CD14-positive monocyte (primary cell): ENCODE data around the gene PDE4B. TPM values are rescaled to one million over a fixed set of nuclear protein-coding genes. Genes with fewer than 3 reads are reported as not detected.

ENCODE experiments used
- DNase-seq, 3 donors: peaks; one replicate each; pipeline ENCODE4 v3.0.0-alpha.2; 2011 to 2022
- H2AFZ ChIP-seq: 2 replicates; pipeline ENCODE4 v1.6.0; 2012; ENCODE audit warnings: mild to moderate bottlenecking, low read depth, low read length, inconsistent platforms; ENCODE audit not compliant: insufficient read depth, poor library complexity, severe bottlenecking
- H3K27ac ChIP-seq, 2 donors: 1 replicate in 1 of 2; 2 replicates in 1 of 2; pipeline ENCODE4 v1.5.1; 2012 to 2013; ENCODE audit warnings: low read length in 2 of 2, control low read depth in 1 of 2, inconsistent platforms in 1 of 2, low read depth in 1 of 2, mild to moderate bottlenecking in 1 of 2
- H3K27me3 ChIP-seq, 2 donors: one replicate each; pipeline versions ENCODE4 v1.6.0 to v1.6.1; 2011 to 2013; ENCODE audit warnings: low read length in 2 of 2; ENCODE audit not compliant: control insufficient read depth in 2 of 2, insufficient read depth in 2 of 2
- H3K36me3 ChIP-seq, 2 donors: replicated peaks in 1 of 2; 1 replicate in 1 of 2; 2 replicates in 1 of 2; pipeline versions ENCODE4 v1.5.1 to v1.6.1; 2012 to 2013; ENCODE audit warnings: low read length in 2 of 2, control low read depth in 1 of 2, inconsistent platforms in 1 of 2, mild to moderate bottlenecking in 1 of 2; ENCODE audit not compliant: insufficient read depth in 2 of 2, control insufficient read depth in 1 of 2
- H3K4me1 ChIP-seq, 2 donors: 1 replicate in 1 of 2; 2 replicates in 1 of 2; pipeline versions ENCODE4 v1.5.1 to v1.6.1; 2012 to 2013; ENCODE audit warnings: low read length in 2 of 2, control low read depth in 1 of 2, inconsistent platforms in 1 of 2, mild to moderate bottlenecking in 1 of 2, moderate library complexity in 1 of 2; ENCODE audit not compliant: insufficient read depth in 2 of 2, control insufficient read depth in 1 of 2
- H3K4me2 ChIP-seq: replicated peaks from 2 replicates; pipeline ENCODE3; 2012; ENCODE audit warnings: low read length, moderate library complexity, mild to moderate bottlenecking; ENCODE audit not compliant: poor library complexity, severe bottlenecking; ENCODE audit errors: extremely low read depth
- H3K4me3 ChIP-seq, 3 experiments: fragments of 200-600 bp in 1 of 3; sonication (generic) in 1 of 3; replicated peaks in 1 of 3; 1 replicate in 2 of 3; 2 replicates in 1 of 3; pipeline ENCODE4 v1.5.1; 2011 to 2013; ENCODE audit warnings: low read length in 3 of 3, mild to moderate bottlenecking in 3 of 3, control low read depth in 2 of 3, low read depth in 2 of 3, inconsistent platforms in 1 of 3, moderate library complexity in 1 of 3
- H3K79me2 ChIP-seq: 2 replicates; pipeline ENCODE4 v1.6.0; 2012; ENCODE audit warnings: mild to moderate bottlenecking, control low read depth, inconsistent platforms, low read length, moderate library complexity; ENCODE audit not compliant: insufficient read depth
- H3K9ac ChIP-seq: 2 replicates; pipeline ENCODE4 v1.6.0; 2017; ENCODE audit warnings: low read length, mild to moderate bottlenecking; ENCODE audit not compliant: insufficient read depth, poor library complexity, severe bottlenecking
- H3K9me3 ChIP-seq, 2 donors: replicated peaks in 1 of 2; 1 replicate in 1 of 2; 2 replicates in 1 of 2; pipeline versions ENCODE4 v1.5.1 to v1.6.1; 2012 to 2013; ENCODE audit warnings: low read length in 2 of 2, control low read depth in 1 of 2; ENCODE audit not compliant: control insufficient read depth in 1 of 2, insufficient read depth in 1 of 2
- H4K20me1 ChIP-seq: 2 replicates; pipeline ENCODE4 v1.6.0; 2012; ENCODE audit warnings: mild to moderate bottlenecking, low read length, control low read depth, moderate library complexity; ENCODE audit not compliant: insufficient read depth
- H3K27ac Mint-ChIP-seq, 7 donors: one replicate each; pipeline ENCODE4 v1.8.0; 2020; ENCODE audit warnings: mild to moderate bottlenecking in 7 of 7, mixed read lengths in 7 of 7, moderate library complexity in 6 of 7, inconsistent platforms in 2 of 7
- H3K27me3 Mint-ChIP-seq, 3 donors: one replicate each; pipeline ENCODE4 v1.8.0; 2021 to 2022; ENCODE audit warnings: low read depth in 3 of 3, mild to moderate bottlenecking in 3 of 3, mixed read lengths in 3 of 3, moderate library complexity in 3 of 3, inconsistent platforms in 1 of 3
- H3K36me3 Mint-ChIP-seq, 2 donors: one replicate each; pipeline ENCODE4 v1.8.0; 2020; ENCODE audit warnings: mixed read lengths in 2 of 2, inconsistent platforms in 1 of 2, mild to moderate bottlenecking in 1 of 2
- H3K4me1 Mint-ChIP-seq: one replicate; pipeline ENCODE4 v1.8.0; 2020; ENCODE audit warnings: mild to moderate bottlenecking, mixed read lengths
- H3K4me3 Mint-ChIP-seq, 2 donors: one replicate each; pipeline ENCODE4 v1.8.0; 2020; ENCODE audit warnings: mild to moderate bottlenecking in 2 of 2, mixed read lengths in 2 of 2, moderate library complexity in 1 of 2
- H3K9me3 Mint-ChIP-seq, 7 donors: one replicate each; pipeline ENCODE4 v1.8.0; 2020 to 2022; ENCODE audit warnings: mixed read lengths in 7 of 7, mild to moderate bottlenecking in 6 of 7, moderate library complexity in 6 of 7, inconsistent platforms in 2 of 7
- CTCF ChIP-seq: fragments of 200-600 bp; IDR thresholded peaks from one replicate; pipeline ENCODE4 v1.8.0; 2022; ENCODE audit warnings: antibody characterized with exemption, mild to moderate bottlenecking
- WGBS: methylation state at CpG from one replicate; pipeline ENCODE4 v1.1.5; 2013; ENCODE audit warnings: missing lambda C conversion rate; ENCODE audit not compliant: insufficient coverage; 5-methylcytosine and 5-hydroxymethylcytosine counted together
- intact Hi-C, 2 donors: fragments of 100-400 bp; cut with micrococcal nuclease; formaldehyde crosslinking; loops; one replicate each; pipeline versions ENCODE4 v1.15.0 to v1.15.1; 2023
- polyA plus RNA-seq, 3 donors: library from polyadenylated mRNA; depleted of rRNA in 1 of 3; unstranded in 2 of 3; stranded (reverse) in 1 of 3; fragments of 300-500 nt in 2 of 3; fragments of >200 nt in 1 of 3; fragmentation: Illumina TruSeq in 2 of 3; gene quantifications; 1 replicate in 2 of 3; 2 replicates in 1 of 3; pipeline ENCODE4 v1.2.3, GENCODE V29; 2012 to 2021

The PDE4B gene
- polyA plus RNA-seq, 3 donors: 17.2 to 52.8 (median 25.2) TPM

- Histone ChIP-seq H3K4me1 (peaks cover 8 to 21% of the 10 kb centered on the region in 2 donors), H3K4me2 (no peak overlapping the region), H4K20me1 (peaks cover 41% of the 10 kb centered on the region), H3K27me3 (no peaks in the 10 kb centered on the region), H3K9ac (no peak overlapping the region), H3K9me3 (no peaks in the 10 kb centered on the region), H3K79me2 (peaks cover 37% of the 10 kb centered on the region), H3K27ac (no peak overlapping the region), H3K36me3 (peaks cover 10 to 36% of the 10 kb centered on the region in 2 donors), H2AFZ (no peak overlapping the region), H3K4me3 (no peak overlapping the region)
- H3K27me3 Mint-ChIP-seq: no peaks in the 10 kb centered on the region
- peaks cover 0 to 2% (median 0%) of the 10 kb centered on the region in 7 donors for H3K9me3 Mint-ChIP-seq
- intact Hi-C loops: no loop called here
- peaks cover 33% of the 10 kb centered on the region for H3K4me1 Mint-ChIP-seq
- no CpG with 5 or more reads among the region's 2 CpGs for WGBS
- no peak overlapping the region for H3K27ac Mint-ChIP-seq
- TF ChIP-seq CTCF: no peak
- peaks cover 52 to 61% of the 10 kb centered on the region in 2 donors for H3K36me3 Mint-ChIP-seq
- no peak for DNase-seq
- no peak overlapping the region for H3K4me3 Mint-ChIP-seq
Observed at GRCh38 chr1:66356605-66357004, 563.9 kb downstream of the PDE4B start.

GRCh38 chr1:66357021-66357420, 564.3 kb downstream of the PDE4B start:
- Mint-ChIP-seq H3K4me3 (no peak overlapping the region), H3K36me3 (peaks cover 56 to 61% of the 10 kb centered on the region in 2 donors), H3K27ac (no peak overlapping the region), H3K9me3 (peaks cover 0 to under 1% (median 0%) of the 10 kb centered on the region in 7 donors), H3K27me3 (no peaks in the 10 kb centered on the region), H3K4me1 (peaks cover 29% of the 10 kb centered on the region)
- Histone ChIP-seq H3K27me3 (no peaks in the 10 kb centered on the region), H3K79me2 (peaks cover 33% of the 10 kb centered on the region), H4K20me1 (peaks cover 37% of the 10 kb centered on the region), H3K4me1 (peaks cover 4 to 16% of the 10 kb centered on the region in 2 donors), H3K9me3 (no peaks in the 10 kb centered on the region), H3K36me3 (peaks cover 13 to 40% of the 10 kb centered on the region in 2 donors), H2AFZ (no peak overlapping the region), H3K4me2 (no peak overlapping the region), H3K4me3 (no peak overlapping the region), H3K9ac (no peak overlapping the region), H3K27ac (no peak overlapping the region)
- DNase-seq: no peak
- intact Hi-C loops: no loop called here
- no peak for TF ChIP-seq CTCF
- WGBS: no CpG with 5 or more reads among the region's 4 CpGs
